ENCODE measurements around the gene SUCO. TPM values are rescaled to one million over a fixed set of nuclear protein-coding genes. Genes with fewer than 3 reads are reported as not detected.

SUCO gene
- 5.0 and 12.8 TPM in 2 replicates for polyA plus RNA-seq (2011; rRNA removed)
- polyA minus RNA-seq (2011; rRNA and poly(A)+ RNA removed): 7.0 and 11.0 TPM in 2 replicates

GRCh38 chr1:172532700-172533512 lies at the start of gene SUCO:
SUCO (plus strand) TSS chr1:172533150; CDS start chr1:172533436, 286 bp downstream.
- Histone ChIP-seq H3K36me3 (ENCODE audit: control insufficient read depth, insufficient read depth, low read length) (no peaks in the 10 kb centered on the region), H3K4me3 (ENCODE audit: low read depth, low read length) (peak within 1 kb of the TSS; percentile 92), H3K27me3 (ENCODE audit: control insufficient read depth, insufficient read depth, low read length) (no peaks in the 10 kb centered on the region)
- ChIA-PET CTCF (interaction anchor here (1.1 to 1.5 kb wide), 2 partner anchors 35 to 88 kb away, joined by 3 read pairs; no protein-coding TSS in a partner anchor), POLR2A (interaction anchor here (0.5 to 1.3 kb wide), 4 partner anchors 20 to 187 kb away, joined by 3 to 7 read pairs (median 4); no protein-coding TSS in a partner anchor)
- peak; percentile 31 for TF ChIP-seq CTCF (IDR thresholded peaks at IDR 0.05; ENCODE audit: insufficient read depth, low read depth, low read length)
- peak; percentile 97 for DNase-seq (ENCODE audit: low read depth)

DNA sequence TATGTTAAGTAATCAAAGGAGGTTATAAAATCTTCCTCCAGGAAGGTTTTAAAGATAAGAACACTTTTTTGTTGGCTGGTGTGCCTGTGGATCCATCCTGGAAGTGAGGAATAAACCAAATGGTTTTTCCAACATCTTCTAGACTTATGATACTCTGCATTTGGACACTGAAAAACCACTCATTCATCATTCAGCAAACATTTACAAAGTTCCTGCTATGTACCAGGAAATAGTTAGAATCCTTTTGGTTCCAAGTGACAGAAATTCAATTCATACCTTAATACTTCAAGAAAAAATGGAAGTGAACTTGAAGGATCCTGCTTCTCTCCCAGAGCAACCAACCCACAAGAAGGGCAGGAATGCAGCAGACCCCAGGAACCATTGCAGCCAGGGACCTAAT lies 49.5 kb upstream of the SUCO start:
- ChIA-PET CTCF (interaction anchor here (1.2 kb wide), 1 partner anchor 14 kb away, joined by 3 read pairs; no protein-coding TSS in a partner anchor), POLR2A (no interaction called here)
- no peak for TF ChIP-seq CTCF (IDR thresholded peaks at IDR 0.05; ENCODE audit: insufficient read depth, low read depth, low read length)
- DNase-seq (ENCODE audit: low read depth): no peak
- Histone ChIP-seq H3K27me3 (ENCODE audit: control insufficient read depth, insufficient read depth, low read length) (peaks cover 4% of the 10 kb centered on the region), H3K36me3 (ENCODE audit: control insufficient read depth, insufficient read depth, low read length) (no peaks in the 10 kb centered on the region), H3K4me3 (ENCODE audit: low read depth, low read length) (no peak overlapping the region)

GRCh38 chr1:172484252-172484651 lies 48.7 kb upstream of the SUCO start:
- H3K36me3 ChIP-seq (ENCODE audit: control insufficient read depth, insufficient read depth, low read length): no peaks in the 10 kb centered on the region
- ChIA-PET CTCF (interaction anchor here (1.2 kb wide), 1 partner anchor 13 kb away, joined by 3 read pairs; no protein-coding TSS in a partner anchor), POLR2A (no interaction called here)
- no peak for DNase-seq (ENCODE audit: low read depth)
- no peak overlapping the region for H3K4me3 ChIP-seq (ENCODE audit: low read depth, low read length)
- H3K27me3 ChIP-seq (ENCODE audit: control insufficient read depth, insufficient read depth, low read length): peaks cover 4% of the 10 kb centered on the region
- no peak for TF ChIP-seq CTCF (IDR thresholded peaks at IDR 0.05; ENCODE audit: insufficient read depth, low read depth, low read length)

- no peaks in the 10 kb centered on the region for H3K36me3 ChIP-seq (ENCODE audit: control insufficient read depth, insufficient read depth, low read length)
- no peak overlapping the region for H3K4me3 ChIP-seq (ENCODE audit: low read depth, low read length)
- ChIA-PET POLR2A (no interaction called here), CTCF (interaction anchor here (0.8 kb wide), 1 partner anchor 11 kb away, joined by 3 read pairs; no protein-coding TSS in a partner anchor)
- H3K27me3 ChIP-seq (ENCODE audit: control insufficient read depth, insufficient read depth, low read length): peaks cover 4% of the 10 kb centered on the region
- TF ChIP-seq CTCF (IDR thresholded peaks at IDR 0.05; ENCODE audit: insufficient read depth, low read depth, low read length): no peak
- no peak for DNase-seq (ENCODE audit: low read depth)
Measured at GRCh38 chr1:172485626-172486025, 47.3 kb upstream of the SUCO start.

DNA sequence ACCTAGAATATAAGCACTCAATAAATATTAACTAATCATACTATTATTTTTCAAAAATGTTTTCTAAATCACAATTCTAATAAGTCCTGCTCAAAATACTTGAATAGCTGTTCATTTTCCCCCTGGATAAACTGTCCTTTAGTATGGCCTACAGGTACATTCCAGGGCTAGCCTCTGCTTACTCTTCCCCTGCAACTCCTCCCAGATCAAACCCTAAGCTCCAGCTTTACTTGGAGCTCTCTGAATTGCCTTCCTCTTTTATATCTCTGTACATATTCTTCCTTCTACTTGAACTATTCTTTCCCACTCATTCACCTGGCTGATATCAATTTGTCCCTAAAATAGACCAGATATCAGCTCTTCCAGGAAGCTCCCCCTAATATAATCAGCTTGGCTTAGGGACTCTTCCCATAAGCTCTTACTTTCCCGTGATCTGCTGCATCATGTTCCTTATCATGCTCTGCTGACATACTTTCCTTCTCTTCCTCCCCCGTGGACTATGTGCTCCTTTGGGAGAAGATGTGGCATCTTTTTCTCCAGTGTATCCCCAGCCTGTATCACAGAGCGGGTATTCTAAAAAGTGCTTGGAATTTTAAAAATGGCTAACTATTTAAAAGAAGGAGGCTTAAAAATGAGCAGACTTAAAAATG lies 46.0 kb upstream of the SUCO start:
- H3K36me3 ChIP-seq (ENCODE audit: control insufficient read depth, insufficient read depth, low read length): no peaks in the 10 kb centered on the region
- ChIA-PET CTCF (interaction anchor here (0.6 to 2.2 kb wide), 2 partner anchors 232 to 619 kb away, joined by 3 to 7 read pairs; no protein-coding TSS in a partner anchor), POLR2A (no interaction called here)
- no peak overlapping the region for H3K4me3 ChIP-seq (ENCODE audit: low read depth, low read length)
- no peak for TF ChIP-seq CTCF (IDR thresholded peaks at IDR 0.05; ENCODE audit: insufficient read depth, low read depth, low read length)
- DNase-seq (ENCODE audit: low read depth): no peak
- H3K27me3 ChIP-seq (ENCODE audit: control insufficient read depth, insufficient read depth, low read length): peaks cover 4% of the 10 kb centered on the region
